Neutrophil (primary cell): ENCODE results near the gene TNPO1.

Experiments
- H3K27ac ChIP-seq: fragments of 200-600 bp; sonication (generic); 2 replicates; pipeline ENCODE4 v1.5.1; 2016; ENCODE audit warnings: mild to moderate bottlenecking, moderate library complexity
- H3K27me3 ChIP-seq: fragments of 200-600 bp; sonication (generic); 2 replicates; pipeline ENCODE4 v1.6.0; 2016; ENCODE audit warnings: mild to moderate bottlenecking
- H3K36me3 ChIP-seq: fragments of 200-600 bp; sonication (generic); 2 replicates; pipeline ENCODE4 v1.5.1; 2017
- H3K4me1 ChIP-seq, 2 experiments: fragments of 200-600 bp in 1 of 2; sonication (generic) in 1 of 2; 1 replicate in 1 of 2; 2 replicates in 1 of 2; pipeline versions ENCODE4 v1.5.1 to v1.6.1; 2013 to 2016; ENCODE audit warnings: low read depth in 1 of 2, low read length in 1 of 2, mild to moderate bottlenecking in 1 of 2, moderate library complexity in 1 of 2; ENCODE audit not compliant: control insufficient read depth in 1 of 2, insufficient read depth in 1 of 2
- H3K4me3 ChIP-seq, 2 experiments: fragments of 200-600 bp in 1 of 2; sonication (generic) in 1 of 2; 1 replicate in 1 of 2; 2 replicates in 1 of 2; pipeline ENCODE4 v1.5.1; 2013 to 2016; ENCODE audit warnings: low read depth in 1 of 2, low read length in 1 of 2, mild to moderate bottlenecking in 1 of 2, moderate library complexity in 1 of 2
- H3K9me3 ChIP-seq: fragments of 200-600 bp; sonication (generic); 2 replicates; pipeline ENCODE4 v1.5.1; 2016
- CTCF ChIP-seq: fragments of 200-600 bp; sonication (generic); IDR thresholded peaks from 2 replicates; pipeline ENCODE4 v1.5.1; 2016; ENCODE audit warnings: antibody characterized with exemption

TNPO1 gene

GRCh38 chr5:72860499-72860898 is 44.0 kb downstream of the TNPO1 start:
- no peak overlapping the region for H3K4me3 ChIP-seq
- no peaks in the 10 kb centered on the region for H3K9me3 ChIP-seq
- H3K4me1 ChIP-seq, result no peaks in the 10 kb centered on the region
- TF ChIP-seq CTCF, result no peak
- H3K27me3 ChIP-seq, result no peaks in the 10 kb centered on the region
- no peak overlapping the region for H3K27ac ChIP-seq
- peaks cover 72% of the 10 kb centered on the region for H3K36me3 ChIP-seq

- peaks cover 58% of the 10 kb centered on the region for H3K36me3 ChIP-seq
Observed at GRCh38 chr5:72871366-72872024, 55.0 kb downstream of the TNPO1 start.

GRCh38 chr5:72878854-72879253 is 62.4 kb downstream of the TNPO1 start:
- Histone ChIP-seq H3K4me1 (no peaks in the 10 kb centered on the region), H3K36me3 (peaks cover 71% of the 10 kb centered on the region), H3K27me3 (no peaks in the 10 kb centered on the region), H3K27ac (no peak overlapping the region), H3K4me3 (no peak overlapping the region), H3K9me3 (no peaks in the 10 kb centered on the region)
- no peak for TF ChIP-seq CTCF

More at GRCh38 chr5:72871366-72872024, 55.0 kb downstream of the TNPO1 start:
- H3K9me3 ChIP-seq, result no peaks in the 10 kb centered on the region
- TF ChIP-seq CTCF, result no peak
- H3K27me3 ChIP-seq, result no peaks in the 10 kb centered on the region
- H3K4me1 ChIP-seq, result no peaks in the 10 kb centered on the region
- no peak overlapping the region for H3K4me3 ChIP-seq
- no peak overlapping the region for H3K27ac ChIP-seq

- peaks cover 81% of the 10 kb centered on the region for H3K36me3 ChIP-seq
- no peaks in the 10 kb centered on the region for H3K9me3 ChIP-seq
- no peak overlapping the region for H3K27ac ChIP-seq
- H3K4me1 ChIP-seq, result no peaks in the 10 kb centered on the region
- TF ChIP-seq CTCF, result no peak
- no peaks in the 10 kb centered on the region for H3K27me3 ChIP-seq
- no peak overlapping the region for H3K4me3 ChIP-seq
Observed at GRCh38 chr5:72882989-72883388, 66.5 kb downstream of the TNPO1 start.

GRCh38 chr5:72883850-72884249 is 67.4 kb downstream of the TNPO1 start:
- Histone ChIP-seq H3K9me3 (no peaks in the 10 kb centered on the region), H3K27ac (no peak overlapping the region), H3K4me3 (no peak overlapping the region), H3K4me1 (no peaks in the 10 kb centered on the region), H3K27me3 (no peaks in the 10 kb centered on the region), H3K36me3 (peaks cover 87% of the 10 kb centered on the region)
- no peak for TF ChIP-seq CTCF

GRCh38 chr5:72884892-72885291 is 68.4 kb downstream of the TNPO1 start:
- H3K36me3 ChIP-seq, result peaks cover 87% of the 10 kb centered on the region
- no peaks in the 10 kb centered on the region for H3K9me3 ChIP-seq
- H3K4me3 ChIP-seq, result no peak overlapping the region
- no peak for TF ChIP-seq CTCF
- H3K27me3 ChIP-seq, result no peaks in the 10 kb centered on the region
- H3K4me1 ChIP-seq, result no peaks in the 10 kb centered on the region
- no peak overlapping the region for H3K27ac ChIP-seq
